CD4-positive, alpha-beta T cell (primary cell): ENCODE measurements around the gene SLC1A4. TPM values are rescaled to one million over a fixed set of nuclear protein-coding genes. Genes with fewer than 3 reads are reported as not detected.

Experiments used
- ATAC-seq: fragments of 200-7000 bp; cut with Tn5 transposase; one replicate; pipeline ENCODE4 v1.10.0; 2022; ENCODE audit warnings: mild to moderate bottlenecking; ENCODE audit not compliant: poor library complexity
- CTCF ChIA-PET: fragments of 350-600 bp; sonication (Branson Sonifier 250); formaldehyde crosslinking; loops from one replicate; lab custom pipeline; 2021; ENCODE audit warnings: antibody characterized with exemption, inconsistent platforms; lab: Charles Lee
- POLR2A ChIA-PET: fragments of 350-600 bp; sonication (Branson Sonifier 250); formaldehyde crosslinking; loops from one replicate; lab custom pipeline; 2021; ENCODE audit warnings: antibody characterized with exemption, inconsistent platforms; lab: Charles Lee
- DNase-seq, 14 experiments: peaks; one replicate each; pipeline ENCODE4 v3.0.0-alpha.2; 2013 to 2020; ENCODE audit warnings: mixed read lengths in 2 of 14
- H3K27ac ChIP-seq, 2 donors: one replicate each; pipeline versions ENCODE4 v1.5.1 to v1.7.0; 2013; ENCODE audit warnings: low read length in 2 of 2, low read depth in 1 of 2, mild to moderate bottlenecking in 1 of 2
- H3K27me3 ChIP-seq, 2 experiments: 1 replicate in 1 of 2; 2 replicates in 1 of 2; pipeline versions ENCODE4 v1.6.1 to v1.7.0; 2013; ENCODE audit warnings: low read length in 2 of 2, control low read depth in 1 of 2, mild to moderate bottlenecking in 1 of 2, moderate library complexity in 1 of 2; ENCODE audit not compliant: insufficient read depth in 2 of 2, control insufficient read depth in 1 of 2
- H3K36me3 ChIP-seq: one replicate; pipeline ENCODE4 v1.6.1; 2013; ENCODE audit warnings: low read length, control low read depth; ENCODE audit not compliant: insufficient read depth
- H3K4me1 ChIP-seq: one replicate; pipeline ENCODE4 v1.6.1; 2013; ENCODE audit warnings: low read length, control low read depth; ENCODE audit not compliant: insufficient read depth
- H3K4me3 ChIP-seq: one replicate; pipeline ENCODE4 v1.5.1; 2013; ENCODE audit warnings: mild to moderate bottlenecking, low read length, moderate library complexity
- H3K9me3 ChIP-seq, 2 experiments: 1 replicate in 1 of 2; 2 replicates in 1 of 2; pipeline versions ENCODE4 v1.6.1 to v1.7.0; 2013; ENCODE audit warnings: low read length in 2 of 2, mild to moderate bottlenecking in 2 of 2, control low read depth in 1 of 2, moderate library complexity in 1 of 2; ENCODE audit not compliant: control insufficient read depth in 1 of 2, insufficient read depth in 1 of 2
- H3K27ac Mint-ChIP-seq: one replicate; pipeline ENCODE4 v1.8.0; 2020; ENCODE audit warnings: mixed read lengths
- H3K27me3 Mint-ChIP-seq: one replicate; pipeline ENCODE4 v1.8.0; 2021; ENCODE audit warnings: mixed read lengths
- H3K36me3 Mint-ChIP-seq: one replicate; pipeline ENCODE4 v1.8.0; 2021; ENCODE audit warnings: low read depth, mixed read lengths
- H3K4me1 Mint-ChIP-seq: one replicate; pipeline ENCODE4 v1.8.0; 2021; ENCODE audit warnings: low read depth, mixed read lengths
- H3K4me3 Mint-ChIP-seq: one replicate; pipeline ENCODE4 v1.8.0; 2020; ENCODE audit warnings: mild to moderate bottlenecking, mixed read lengths
- H3K9me3 Mint-ChIP-seq: one replicate; pipeline ENCODE4 v1.8.0; 2020; ENCODE audit warnings: mixed read lengths
- intact Hi-C, 2 experiments: fragments of 100-400 bp; cut with DNase I in 1 of 2; cut with micrococcal nuclease in 1 of 2; formaldehyde crosslinking; loops; one replicate each; pipeline versions ENCODE4 v1.15.1 to v1.9.0; 2023 to 2025; cut with DNase I, micrococcal nuclease
- total RNA-seq, 174 experiments: library from RNA in 2 of 174; stranded (reverse) in 2 of 174; gene quantifications; one replicate each; pipeline ENCODE4 v1.2.3 and lab custom pipeline; 2021 to 2026
- TF ChIP-seq, protein P1 (sequence below): fragments of 200-600 bp; IDR thresholded peaks from one replicate; pipeline ENCODE4 v1.8.0; 2022; ENCODE audit warnings: antibody characterized with exemption, mild to moderate bottlenecking

Gene SLC1A4
- total RNA-seq, 2 experiments from 2014 or later: 2.4 to 2.8 TPM

DNA sequence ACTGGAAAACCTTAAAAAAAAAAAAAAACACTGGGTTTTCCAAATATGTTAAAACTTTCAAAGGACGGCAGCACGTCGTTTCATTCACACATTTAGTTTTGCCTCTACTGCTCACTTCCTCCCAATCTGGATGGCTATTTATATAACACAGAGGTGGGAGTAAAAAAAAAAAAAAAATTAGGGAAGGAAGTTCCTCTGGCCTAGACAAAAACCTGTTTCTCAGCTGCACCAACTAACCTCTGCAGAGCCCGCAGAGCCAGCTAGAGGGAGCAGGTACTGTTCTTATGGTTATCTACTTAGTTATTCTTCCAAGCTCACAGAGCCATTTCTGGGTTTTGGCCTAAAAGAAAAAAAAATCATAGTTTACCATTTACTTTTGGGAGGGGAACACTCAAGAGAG lies 28.1 kb downstream of the SLC1A4 start:
- peaks cover 11% of the 10 kb centered on the region for H3K4me1 Mint-ChIP-seq
- peaks cover 9% of the 10 kb centered on the region for H3K36me3 ChIP-seq
- H3K4me3 ChIP-seq: no peak overlapping the region
- ATAC-seq: no peak
- no peaks in the 10 kb centered on the region for H3K27me3 Mint-ChIP-seq
- no peaks in the 10 kb centered on the region for H3K9me3 ChIP-seq
- no peaks in the 10 kb centered on the region for H3K4me1 ChIP-seq
- peaks cover 7% of the 10 kb centered on the region for H3K36me3 Mint-ChIP-seq
- POLR2A ChIA-PET: no interaction called here
- no peak overlapping the region for H3K27ac Mint-ChIP-seq
- no peaks in the 10 kb centered on the region for H3K9me3 Mint-ChIP-seq
- no peak overlapping the region for H3K27ac ChIP-seq
- CTCF ChIA-PET: no interaction called here
- peak in 4 of 14 experiments; percentile 5 to 44 (median 28) for DNase-seq
- no peak overlapping the region for H3K4me3 Mint-ChIP-seq
- TF ChIP-seq, protein P1, sequence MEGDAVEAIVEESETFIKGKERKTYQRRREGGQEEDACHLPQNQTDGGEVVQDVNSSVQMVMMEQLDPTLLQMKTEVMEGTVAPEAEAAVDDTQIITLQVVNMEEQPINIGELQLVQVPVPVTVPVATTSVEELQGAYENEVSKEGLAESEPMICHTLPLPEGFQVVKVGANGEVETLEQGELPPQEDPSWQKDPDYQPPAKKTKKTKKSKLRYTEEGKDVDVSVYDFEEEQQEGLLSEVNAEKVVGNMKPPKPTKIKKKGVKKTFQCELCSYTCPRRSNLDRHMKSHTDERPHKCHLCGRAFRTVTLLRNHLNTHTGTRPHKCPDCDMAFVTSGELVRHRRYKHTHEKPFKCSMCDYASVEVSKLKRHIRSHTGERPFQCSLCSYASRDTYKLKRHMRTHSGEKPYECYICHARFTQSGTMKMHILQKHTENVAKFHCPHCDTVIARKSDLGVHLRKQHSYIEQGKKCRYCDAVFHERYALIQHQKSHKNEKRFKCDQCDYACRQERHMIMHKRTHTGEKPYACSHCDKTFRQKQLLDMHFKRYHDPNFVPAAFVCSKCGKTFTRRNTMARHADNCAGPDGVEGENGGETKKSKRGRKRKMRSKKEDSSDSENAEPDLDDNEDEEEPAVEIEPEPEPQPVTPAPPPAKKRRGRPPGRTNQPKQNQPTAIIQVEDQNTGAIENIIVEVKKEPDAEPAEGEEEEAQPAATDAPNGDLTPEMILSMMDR: no peak
- no peaks in the 10 kb centered on the region for H3K27me3 ChIP-seq
- intact Hi-C loops: no loop called here

DNA sequence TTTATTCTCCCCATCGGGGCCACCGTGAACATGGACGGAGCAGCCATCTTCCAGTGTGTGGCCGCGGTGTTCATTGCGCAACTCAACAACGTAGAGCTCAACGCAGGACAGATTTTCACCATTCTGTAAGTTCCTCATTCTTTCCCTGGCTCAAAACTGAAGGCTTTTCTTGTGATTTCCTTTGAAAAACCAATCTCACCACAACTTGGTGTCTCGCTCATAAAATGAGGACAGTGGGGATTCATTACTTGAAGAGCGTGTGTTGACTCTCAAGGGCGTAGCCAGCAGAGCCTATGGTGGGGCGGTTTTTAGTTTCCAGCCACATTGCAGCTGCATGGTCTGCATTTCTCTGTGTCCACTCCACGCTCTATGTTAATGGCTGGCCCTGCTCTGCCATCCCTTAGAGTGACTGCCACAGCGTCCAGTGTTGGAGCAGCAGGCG lies 29.0 kb downstream of the SLC1A4 start:
- ATAC-seq (no peak), DNase-seq (peak in 3 of 14 experiments; percentile 13 to 57 (median 51))
- Histone ChIP-seq H3K27me3 (no peaks in the 10 kb centered on the region), H3K4me1 (no peaks in the 10 kb centered on the region), H3K36me3 (peaks cover 11% of the 10 kb centered on the region), H3K27ac (no peak overlapping the region), H3K4me3 (no peak overlapping the region), H3K9me3 (no peaks in the 10 kb centered on the region)
- TF ChIP-seq, protein P1: no peak
- ChIA-PET POLR2A (no interaction called here), CTCF (interaction anchor here (0.5 kb wide), 1 partner anchor 161 kb away, joined by 3 read pairs; no protein-coding TSS in a partner anchor)
- Mint-ChIP-seq H3K4me1 (peaks cover 11% of the 10 kb centered on the region), H3K36me3 (peaks cover 13% of the 10 kb centered on the region), H3K27ac (no peak overlapping the region), H3K4me3 (no peak overlapping the region), H3K27me3 (no peaks in the 10 kb centered on the region), H3K9me3 (no peaks in the 10 kb centered on the region)
- intact Hi-C loops: no loop called here

DNA sequence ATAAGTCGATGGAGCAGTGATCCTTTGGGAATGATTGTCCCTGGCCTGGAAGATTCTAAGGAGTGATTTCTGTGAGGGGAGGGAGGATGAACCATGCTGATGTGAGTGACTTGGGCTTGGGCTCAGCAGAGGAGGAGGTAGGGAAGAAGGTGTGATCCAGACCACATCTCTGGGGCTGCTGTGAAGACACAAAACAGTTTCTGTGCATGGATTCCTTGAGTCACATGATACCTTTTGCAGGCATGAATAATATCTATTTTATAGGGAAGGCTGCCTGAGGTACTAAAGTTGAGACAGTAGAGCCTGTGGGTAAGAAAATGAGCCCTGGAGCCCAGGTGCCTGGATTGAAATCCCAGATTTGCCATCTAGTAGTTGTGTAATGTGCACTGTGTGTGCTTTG lies 29.8 kb downstream of the SLC1A4 start:
- H3K4me3 Mint-ChIP-seq: no peak overlapping the region
- no peak overlapping the region for H3K27ac Mint-ChIP-seq
- Histone ChIP-seq H3K4me3 (no peak overlapping the region), H3K4me1 (no peaks in the 10 kb centered on the region), H3K36me3 (peaks cover 11% of the 10 kb centered on the region), H3K27ac (no peak overlapping the region), H3K9me3 (no peaks in the 10 kb centered on the region), H3K27me3 (no peaks in the 10 kb centered on the region)
- ChIA-PET CTCF (no interaction called here), POLR2A (no interaction called here)
- no peaks in the 10 kb centered on the region for H3K27me3 Mint-ChIP-seq
- TF ChIP-seq, protein P1: no peak
- peaks cover 6% of the 10 kb centered on the region for H3K4me1 Mint-ChIP-seq
- DNase-seq (no peak), ATAC-seq (no peak)
- intact Hi-C loops: no loop called here
- H3K9me3 Mint-ChIP-seq: no peaks in the 10 kb centered on the region
- peaks cover 13% of the 10 kb centered on the region for H3K36me3 Mint-ChIP-seq
